CD4-positive, alpha-beta memory T cell (primary cell): Measurements from ENCODE around the gene MTPN. TPM values are rescaled to one million over a fixed set of nuclear protein-coding genes. Genes with fewer than 3 reads are reported as not detected.
A peak's percentile ranks its signal among the peaks of the same experiment; 100 is the strongest.

Experiments used
- CTCF ChIA-PET: fragments of 350-600 bp; sonication (Branson Sonifier 250); formaldehyde crosslinking; loops from one replicate; lab custom pipeline; 2021; ENCODE audit warnings: inconsistent platforms; ENCODE audit not compliant: partially characterized antibody; lab: Charles Lee
- POLR2A ChIA-PET: fragments of 350-600 bp; sonication (Branson Sonifier 250); formaldehyde crosslinking; loops from one replicate; lab custom pipeline; 2021; ENCODE audit not compliant: partially characterized antibody; lab: Charles Lee
- DNase-seq, 5 donors: peaks; one replicate each; pipeline versions ENCODE4 v3.0.0 to v3.0.0-alpha.2; 2020 to 2022; ENCODE audit warnings: mixed read lengths in 1 of 5
- H3K27ac ChIP-seq: one replicate; pipeline ENCODE4 v1.7.0; 2013; ENCODE audit warnings: low read depth, low read length
- H3K27me3 ChIP-seq: 2 replicates; pipeline ENCODE4 v1.7.0; 2013; ENCODE audit warnings: mild to moderate bottlenecking, low read length, moderate library complexity; ENCODE audit not compliant: insufficient read depth
- H3K36me3 ChIP-seq: 2 replicates; pipeline ENCODE4 v1.7.0; 2013; ENCODE audit warnings: mild to moderate bottlenecking, low read length, moderate library complexity; ENCODE audit not compliant: insufficient read depth
- H3K4me1 ChIP-seq: 2 replicates; pipeline ENCODE4 v1.7.0; 2013; ENCODE audit warnings: mild to moderate bottlenecking, low read length, moderate library complexity; ENCODE audit not compliant: insufficient read depth
- H3K4me3 ChIP-seq, 2 donors: one replicate each; pipeline ENCODE4 v1.7.0; 2013; ENCODE audit warnings: low read length in 2 of 2, mild to moderate bottlenecking in 1 of 2
- H3K9me3 ChIP-seq, 2 donors: one replicate each; pipeline ENCODE4 v1.7.0; 2013; ENCODE audit warnings: low read length in 2 of 2, control low read depth in 1 of 2; ENCODE audit not compliant: control insufficient read depth in 1 of 2
- H3K27ac Mint-ChIP-seq, 7 donors: one replicate each; pipeline ENCODE4 v1.8.0; 2020 to 2021; ENCODE audit warnings: mixed read lengths in 7 of 7, mild to moderate bottlenecking in 6 of 7, inconsistent platforms in 3 of 7, moderate library complexity in 3 of 7
- H3K27me3 Mint-ChIP-seq, 2 donors: one replicate each; pipeline ENCODE4 v1.8.0; 2020 to 2021; ENCODE audit warnings: mixed read lengths in 2 of 2
- H3K36me3 Mint-ChIP-seq, 2 donors: one replicate each; pipeline ENCODE4 v1.8.0; 2020 to 2021; ENCODE audit warnings: mixed read lengths in 2 of 2, inconsistent platforms in 1 of 2, mild to moderate bottlenecking in 1 of 2
- H3K4me1 Mint-ChIP-seq, 4 donors: one replicate each; pipeline ENCODE4 v1.8.0; 2020 to 2021; ENCODE audit warnings: mixed read lengths in 4 of 4, mild to moderate bottlenecking in 1 of 4
- H3K4me3 Mint-ChIP-seq, 8 donors: one replicate each; pipeline ENCODE4 v1.8.0; 2020 to 2021; ENCODE audit warnings: mixed read lengths in 8 of 8, mild to moderate bottlenecking in 7 of 8, moderate library complexity in 6 of 8, inconsistent platforms in 3 of 8
- H3K9me3 Mint-ChIP-seq, 8 donors: one replicate each; pipeline ENCODE4 v1.8.0; 2020 to 2021; ENCODE audit warnings: mixed read lengths in 8 of 8, mild to moderate bottlenecking in 5 of 8, inconsistent platforms in 3 of 8, moderate library complexity in 1 of 8
- intact Hi-C: fragments of 100-400 bp; cut with micrococcal nuclease; formaldehyde crosslinking; loops from one replicate; pipeline ENCODE4 v1.15.1; 2023
- polyA plus RNA-seq, 2 donors: library from polyadenylated mRNA; unstranded; fragments of 300-500 nt; fragmentation: Illumina TruSeq; gene quantifications; one replicate each; pipeline ENCODE4 v1.2.3, GENCODE V29; 2021
- total RNA-seq, 2 experiments: library from RNA; stranded (reverse); gene quantifications; one replicate each; pipeline ENCODE4 v1.2.3, GENCODE V29; 2021

MTPN gene
- total and polyA plus RNA-seq, 4 experiments from 2014 or later = 63.6 to 105 (median 83.8) TPM

DNA sequence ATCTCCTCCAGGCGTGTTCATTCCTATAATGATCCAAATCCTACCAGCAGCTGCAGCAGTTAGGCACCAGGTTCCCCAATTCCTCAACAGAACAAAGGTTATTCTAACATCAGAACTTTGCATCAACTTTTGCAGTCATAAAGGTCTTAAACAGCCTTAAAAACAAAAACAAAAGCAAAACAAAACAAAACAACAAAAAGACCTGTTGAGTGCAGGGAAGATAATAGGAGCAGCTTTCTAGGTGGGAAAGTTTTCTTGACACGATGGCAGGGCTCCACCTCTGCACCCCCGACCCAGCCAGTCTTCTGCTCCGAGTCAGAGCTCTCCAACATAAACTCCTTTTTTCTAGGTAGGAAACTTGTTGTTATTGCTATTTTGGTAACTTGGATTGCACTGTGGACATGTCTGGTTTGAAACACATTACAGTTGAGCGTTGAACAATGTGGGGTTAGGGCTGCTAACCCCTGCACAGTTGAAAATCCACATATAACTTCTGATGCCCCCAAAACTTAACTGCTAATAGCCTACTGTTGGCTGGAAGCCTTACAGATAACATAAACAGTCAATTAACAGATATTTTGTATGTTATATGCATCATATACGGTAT, 77.6 kb downstream of the MTPN start:
- POLR2A ChIA-PET = no interaction called here
- Mint-ChIP-seq H3K27ac (peak overlapping the region in 1 of 7 donors; percentile 82), H3K36me3 (no peaks in the 10 kb centered on the region), H3K9me3 (no peaks in the 10 kb centered on the region), H3K27me3 (no peaks in the 10 kb centered on the region), H3K4me3 (no peak overlapping the region), H3K4me1 (peaks cover 0 to 5% (median 2%) of the 10 kb centered on the region in 4 donors)
- H3K4me3 ChIP-seq = no peak overlapping the region
- H3K9me3 ChIP-seq = no peaks in the 10 kb centered on the region
- no peaks in the 10 kb centered on the region for H3K27me3 ChIP-seq
- intact Hi-C loops = no loop called here
- no peaks in the 10 kb centered on the region for H3K4me1 ChIP-seq
- no peaks in the 10 kb centered on the region for H3K36me3 ChIP-seq
- DNase-seq = no peak
- CTCF ChIA-PET = interaction anchor here (0.7 kb wide), 1 partner anchor 110 kb away, joined by 4 read pairs; no protein-coding TSS in a partner anchor
- no peak overlapping the region for H3K27ac ChIP-seq

DNA sequence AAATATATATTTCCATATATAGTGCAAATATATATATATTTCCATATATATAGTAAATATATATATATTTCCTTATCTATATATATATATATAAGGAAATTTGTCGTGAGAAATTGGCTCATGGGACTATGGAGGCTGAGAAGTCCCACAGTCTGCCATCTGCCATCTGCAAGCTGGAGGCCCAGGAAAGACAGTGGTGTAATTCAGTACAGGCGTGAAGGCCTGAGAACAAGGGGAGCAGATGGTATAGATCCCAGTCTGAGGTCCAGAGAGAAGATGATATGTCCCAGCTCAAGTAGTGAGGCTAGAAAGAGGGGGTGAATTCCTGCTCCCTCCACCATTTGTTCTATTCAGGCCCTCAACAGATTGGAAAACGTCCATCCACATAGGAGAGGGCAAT, 78.9 kb downstream of the MTPN start:
- no peaks in the 10 kb centered on the region for H3K9me3 Mint-ChIP-seq
- H3K4me1 ChIP-seq = no peaks in the 10 kb centered on the region
- H3K9me3 ChIP-seq = no peaks in the 10 kb centered on the region
- H3K27ac ChIP-seq = no peak overlapping the region
- no peaks in the 10 kb centered on the region for H3K27me3 ChIP-seq
- no peaks in the 10 kb centered on the region for H3K4me1 Mint-ChIP-seq
- DNase-seq = no peak
- H3K36me3 Mint-ChIP-seq = no peaks in the 10 kb centered on the region
- ChIA-PET POLR2A (no interaction called here), CTCF (no interaction called here)
- intact Hi-C loops = no loop called here
- H3K27me3 Mint-ChIP-seq = no peaks in the 10 kb centered on the region
- H3K36me3 ChIP-seq = no peaks in the 10 kb centered on the region
- no peak overlapping the region for H3K4me3 Mint-ChIP-seq
- no peak overlapping the region for H3K27ac Mint-ChIP-seq
- no peak overlapping the region for H3K4me3 ChIP-seq

- H3K27me3 ChIP-seq = no peaks in the 10 kb centered on the region
- Mint-ChIP-seq H3K9me3 (no peaks in the 10 kb centered on the region), H3K4me3 (no peak overlapping the region), H3K27me3 (no peaks in the 10 kb centered on the region), H3K27ac (no peak overlapping the region), H3K36me3 (no peaks in the 10 kb centered on the region), H3K4me1 (no peaks in the 10 kb centered on the region)
- H3K4me3 ChIP-seq = no peak overlapping the region
- no peak overlapping the region for H3K27ac ChIP-seq
- H3K9me3 ChIP-seq = no peaks in the 10 kb centered on the region
- POLR2A ChIA-PET = no interaction called here
- no peaks in the 10 kb centered on the region for H3K36me3 ChIP-seq
- no peaks in the 10 kb centered on the region for H3K4me1 ChIP-seq
- intact Hi-C loops = no loop called here
- CTCF ChIA-PET = no interaction called here
- no peak for DNase-seq
Observed at GRCh38 chr7:135894816-135895215, 82.3 kb downstream of the MTPN start.

DNA sequence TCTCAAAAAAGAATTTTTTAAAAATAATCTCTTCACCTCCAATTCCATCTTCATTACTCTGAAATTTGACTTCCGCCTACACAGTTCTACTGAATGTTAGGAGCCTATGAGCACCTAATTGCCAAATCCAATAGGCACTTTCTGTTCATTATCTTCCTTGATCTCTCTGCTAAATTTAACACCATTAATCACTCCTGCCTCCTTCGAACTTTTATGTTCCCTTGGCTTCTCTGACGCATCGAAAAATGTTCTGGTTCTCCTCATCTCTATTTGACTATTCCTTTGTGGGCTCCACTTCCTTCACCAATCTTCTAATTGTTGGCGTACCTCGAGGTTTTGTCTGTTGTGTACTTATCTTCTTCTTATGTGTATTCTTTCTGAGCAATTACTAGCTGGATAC, 87.3 kb downstream of the MTPN start:
- Histone ChIP-seq H3K4me1 (no peaks in the 10 kb centered on the region), H3K9me3 (no peaks in the 10 kb centered on the region), H3K27me3 (no peaks in the 10 kb centered on the region), H3K36me3 (no peaks in the 10 kb centered on the region), H3K4me3 (no peak overlapping the region), H3K27ac (no peak overlapping the region)
- ChIA-PET CTCF (no interaction called here), POLR2A (no interaction called here)
- peaks cover 0 to 3% of the 10 kb centered on the region in 2 donors for H3K27me3 Mint-ChIP-seq
- DNase-seq = no peak
- intact Hi-C loops = no loop called here
- H3K9me3 Mint-ChIP-seq = no peaks in the 10 kb centered on the region
- H3K27ac Mint-ChIP-seq = no peak overlapping the region
- H3K4me1 Mint-ChIP-seq = no peaks in the 10 kb centered on the region
- no peaks in the 10 kb centered on the region for H3K36me3 Mint-ChIP-seq
- no peak overlapping the region for H3K4me3 Mint-ChIP-seq

- Mint-ChIP-seq H3K27ac (no peak overlapping the region), H3K4me3 (no peak overlapping the region), H3K27me3 (peaks cover 0 to 3% of the 10 kb centered on the region in 2 donors), H3K9me3 (no peaks in the 10 kb centered on the region), H3K36me3 (no peaks in the 10 kb centered on the region), H3K4me1 (no peaks in the 10 kb centered on the region)
- H3K9me3 ChIP-seq = no peaks in the 10 kb centered on the region
- no peak overlapping the region for H3K4me3 ChIP-seq
- ChIA-PET POLR2A (no interaction called here), CTCF (no interaction called here)
- H3K36me3 ChIP-seq = no peaks in the 10 kb centered on the region
- H3K4me1 ChIP-seq = no peaks in the 10 kb centered on the region
- no peaks in the 10 kb centered on the region for H3K27me3 ChIP-seq
- DNase-seq = no peak
- no peak overlapping the region for H3K27ac ChIP-seq
- intact Hi-C loops = no loop called here
Observed at GRCh38 chr7:135888740-135889139, 88.4 kb downstream of the MTPN start.

DNA sequence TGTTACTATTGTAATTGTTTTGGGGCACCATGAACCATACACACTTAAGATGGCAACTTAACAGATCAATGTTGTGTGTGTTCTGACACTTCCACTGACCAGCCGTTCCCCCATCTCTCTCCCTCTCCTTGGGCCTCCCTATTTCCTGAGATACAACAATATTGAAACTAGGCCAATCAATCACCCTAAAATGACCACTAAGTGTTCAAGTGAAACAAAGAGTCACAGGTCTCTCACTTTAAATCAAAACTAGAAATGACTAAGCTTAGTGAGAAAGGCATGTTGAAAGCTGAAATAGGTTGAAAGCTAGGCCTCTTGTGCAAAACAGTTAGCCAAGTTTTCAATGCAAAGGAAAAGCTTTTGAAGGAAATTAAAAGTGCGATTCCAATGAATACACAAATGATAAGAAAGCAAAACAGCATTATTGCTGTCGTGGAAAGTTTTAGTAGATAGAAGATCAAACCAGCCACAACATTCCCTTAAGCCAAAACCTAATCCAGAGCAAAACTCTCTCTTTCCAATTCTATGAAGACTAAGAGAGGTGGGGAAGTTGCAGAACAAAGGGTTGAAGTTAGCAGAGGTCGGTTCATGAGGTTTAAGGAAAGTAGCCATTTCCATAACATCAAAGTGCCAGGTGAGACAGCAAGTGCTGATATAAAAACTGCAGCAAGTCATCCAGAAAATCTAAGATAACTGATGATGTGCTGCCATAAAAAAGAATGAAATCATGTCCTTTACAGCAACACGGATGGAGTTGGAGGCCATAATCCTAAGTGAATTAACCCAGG, 90.6 kb downstream of the MTPN start:
- Mint-ChIP-seq H3K36me3 (no peaks in the 10 kb centered on the region), H3K9me3 (no peaks in the 10 kb centered on the region)

GRCh38 chr7:135884495-135885232, 92.5 kb downstream of the MTPN start:
- no peaks in the 10 kb centered on the region for H3K9me3 ChIP-seq
- no peaks in the 10 kb centered on the region for H3K36me3 Mint-ChIP-seq
- no peak overlapping the region for H3K27ac Mint-ChIP-seq
- H3K27me3 ChIP-seq = no peaks in the 10 kb centered on the region
- no peak overlapping the region for H3K27ac ChIP-seq
- H3K4me3 ChIP-seq = no peak overlapping the region
- ChIA-PET POLR2A (no interaction called here), CTCF (no interaction called here)
- no peaks in the 10 kb centered on the region for H3K9me3 Mint-ChIP-seq
- H3K4me1 ChIP-seq = no peaks in the 10 kb centered on the region
- peaks cover 0 to 3% of the 10 kb centered on the region in 2 donors for H3K27me3 Mint-ChIP-seq
- no peak overlapping the region for H3K4me3 Mint-ChIP-seq
- H3K36me3 ChIP-seq = no peaks in the 10 kb centered on the region
- no peak for DNase-seq
- H3K4me1 Mint-ChIP-seq = no peaks in the 10 kb centered on the region
- intact Hi-C loops = no loop called here

More for the DNA sequence above, 90.6 kb downstream of the MTPN start:
- H3K9me3 ChIP-seq = no peaks in the 10 kb centered on the region
- H3K4me1 ChIP-seq = no peaks in the 10 kb centered on the region
- Mint-ChIP-seq H3K4me3 (no peak overlapping the region), H3K27ac (no peak overlapping the region), H3K4me1 (no peaks in the 10 kb centered on the region), H3K27me3 (peaks cover 0 to 3% of the 10 kb centered on the region in 2 donors)
- H3K27me3 ChIP-seq = no peaks in the 10 kb centered on the region
- no peak for DNase-seq
- intact Hi-C loops = no loop called here
- CTCF ChIA-PET = no interaction called here
- H3K27ac ChIP-seq = no peak overlapping the region
- POLR2A ChIA-PET = no interaction called here
- no peak overlapping the region for H3K4me3 ChIP-seq
- no peaks in the 10 kb centered on the region for H3K36me3 ChIP-seq
